Fibroblast of the aortic adventitia (primary cell): Measurements from ENCODE around the gene BMF. TPM values are rescaled to one million over a fixed set of nuclear protein-coding genes. Genes with fewer than 3 reads are reported as not detected.

Source experiments
- DNase-seq: peaks from one replicate; pipeline ENCODE4 v3.0.0-alpha.2; 2010; ENCODE audit warnings: low read depth
- H3K4me3 ChIP-seq: 2 replicates; pipeline ENCODE4 v1.5.1; 2011; ENCODE audit warnings: low read depth, mild to moderate bottlenecking, control low read depth, low read length, moderate library complexity
- CTCF ChIP-seq: IDR thresholded peaks from 2 replicates; pipeline ENCODE4 v1.5.1; 2011; ENCODE audit warnings: mild to moderate bottlenecking, low read length, control low read depth, inconsistent platforms; ENCODE audit not compliant: insufficient read depth
- total RNA-seq: library from RNA; depleted of rRNA; stranded (reverse); fragments of >200 nt; gene quantifications from 2 replicates; pipeline ENCODE4 v1.2.3, GENCODE V29; 2012; ENCODE audit warnings: low replicate concordance

Gene BMF
- total RNA-seq, 1 donor: 2.3 TPM

GRCh38 chr15:40100123-40100946 lies 8.3 kb downstream of the BMF start:
- no peak for DNase-seq
- TF ChIP-seq CTCF: no peak
- no peak overlapping the region for H3K4me3 ChIP-seq

- no peak for TF ChIP-seq CTCF
- H3K4me3 ChIP-seq: no peak overlapping the region
- DNase-seq: peak; percentile 92
Measured at GRCh38 chr15:40098489-40099261, 10.0 kb downstream of the BMF start.

- peak; percentile 30 for DNase-seq
- H3K4me3 ChIP-seq: no peak overlapping the region
- TF ChIP-seq CTCF: no peak
Measured at GRCh38 chr15:40097968-40098476, 10.7 kb downstream of the BMF start.

- no peak overlapping the region for H3K4me3 ChIP-seq
- DNase-seq: no peak
- TF ChIP-seq CTCF: no peak
Measured at GRCh38 chr15:40097096-40097967, 11.3 kb downstream of the BMF start.

GRCh38 chr15:40096094-40096891 lies 12.4 kb downstream of the BMF start:
- no peak for DNase-seq
- H3K4me3 ChIP-seq: no peak overlapping the region
- TF ChIP-seq CTCF: no peak
